ENCODE results near the gene FDXR. TPM values are rescaled to one million over a fixed set of nuclear protein-coding genes. Genes with fewer than 3 reads are reported as not detected.

Gene FDXR
- polyA plus RNA-seq, 1 donor from 2014 or later: 14.4 TPM

DNA sequence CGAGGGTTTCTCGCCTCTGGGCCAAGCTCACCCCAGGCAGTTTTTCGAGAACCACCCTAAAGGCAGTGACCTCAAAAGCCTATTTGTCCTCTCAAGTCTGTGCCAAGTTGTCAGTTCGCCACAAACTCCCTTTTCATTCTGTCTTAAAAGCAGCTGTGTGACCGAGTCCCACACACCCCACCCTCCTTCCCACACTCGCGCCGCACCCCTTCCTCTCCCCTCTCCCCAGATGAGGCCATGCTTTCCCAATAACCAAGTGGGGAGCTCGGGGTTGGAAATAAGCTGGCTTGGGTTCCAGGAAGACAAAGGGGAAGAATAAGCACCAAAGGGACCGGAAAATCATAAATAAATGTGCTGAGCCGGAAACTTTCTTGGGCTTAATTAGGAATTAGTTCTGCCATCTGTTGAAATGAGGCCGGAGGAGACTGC, 49.8 kb downstream of the FDXR start:
- Histone ChIP-seq H3K4me2 (ENCODE audit: low read length) (no peak overlapping the region), H2AFZ (ENCODE audit: low read depth, low read length) (no peak overlapping the region), H3F3A (ENCODE audit: insufficient read depth, low read length, poor library complexity, severe bottlenecking) (no peaks in the 10 kb centered on the region), H3K9ac (ENCODE audit: low read length) (no peak overlapping the region), H3K9me3 (ENCODE audit: low read length) (no peaks in the 10 kb centered on the region), H3K27ac (ENCODE audit: low read length) (no peak overlapping the region), H3K36me3 (ENCODE audit: insufficient read depth, low read length) (no peaks in the 10 kb centered on the region), H4K20me1 (ENCODE audit: insufficient read depth) (no peaks in the 10 kb centered on the region), H3K9me2 (ENCODE audit: insufficient read depth, low read length) (no peaks in the 10 kb centered on the region), H3K4me3 (ENCODE audit: low read length) (no peak overlapping the region), H3K27me3 (ENCODE audit: insufficient read depth, low read depth, low read length) (no peaks in the 10 kb centered on the region), H3K79me2 (replicated peaks; ENCODE audit: insufficient read depth, low read length) (no peaks in the 10 kb centered on the region)
- no peak for TF ChIP-seq EZH2 (IDR thresholded peaks at IDR 0.05; ENCODE audit: borderline replicate concordance, insufficient read depth, low read length, poor library complexity, severe bottlenecking)
- TF ChIP-seq TAF1 (IDR thresholded peaks at IDR 0.05; ENCODE audit: low read depth): no peak
- TF ChIP-seq MXI1 (conservative IDR thresholded peaks at IDR 0.05; ENCODE audit: poor library complexity, severe bottlenecking): no peak
- TF ChIP-seq RAD21 (conservative IDR thresholded peaks at IDR 0.05): no peak
- TF ChIP-seq, protein P1, sequence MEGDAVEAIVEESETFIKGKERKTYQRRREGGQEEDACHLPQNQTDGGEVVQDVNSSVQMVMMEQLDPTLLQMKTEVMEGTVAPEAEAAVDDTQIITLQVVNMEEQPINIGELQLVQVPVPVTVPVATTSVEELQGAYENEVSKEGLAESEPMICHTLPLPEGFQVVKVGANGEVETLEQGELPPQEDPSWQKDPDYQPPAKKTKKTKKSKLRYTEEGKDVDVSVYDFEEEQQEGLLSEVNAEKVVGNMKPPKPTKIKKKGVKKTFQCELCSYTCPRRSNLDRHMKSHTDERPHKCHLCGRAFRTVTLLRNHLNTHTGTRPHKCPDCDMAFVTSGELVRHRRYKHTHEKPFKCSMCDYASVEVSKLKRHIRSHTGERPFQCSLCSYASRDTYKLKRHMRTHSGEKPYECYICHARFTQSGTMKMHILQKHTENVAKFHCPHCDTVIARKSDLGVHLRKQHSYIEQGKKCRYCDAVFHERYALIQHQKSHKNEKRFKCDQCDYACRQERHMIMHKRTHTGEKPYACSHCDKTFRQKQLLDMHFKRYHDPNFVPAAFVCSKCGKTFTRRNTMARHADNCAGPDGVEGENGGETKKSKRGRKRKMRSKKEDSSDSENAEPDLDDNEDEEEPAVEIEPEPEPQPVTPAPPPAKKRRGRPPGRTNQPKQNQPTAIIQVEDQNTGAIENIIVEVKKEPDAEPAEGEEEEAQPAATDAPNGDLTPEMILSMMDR (IDR thresholded peaks at IDR 0.05; ENCODE audit: poor library complexity, severe bottlenecking): no peak
- TF ChIP-seq, protein P2, sequence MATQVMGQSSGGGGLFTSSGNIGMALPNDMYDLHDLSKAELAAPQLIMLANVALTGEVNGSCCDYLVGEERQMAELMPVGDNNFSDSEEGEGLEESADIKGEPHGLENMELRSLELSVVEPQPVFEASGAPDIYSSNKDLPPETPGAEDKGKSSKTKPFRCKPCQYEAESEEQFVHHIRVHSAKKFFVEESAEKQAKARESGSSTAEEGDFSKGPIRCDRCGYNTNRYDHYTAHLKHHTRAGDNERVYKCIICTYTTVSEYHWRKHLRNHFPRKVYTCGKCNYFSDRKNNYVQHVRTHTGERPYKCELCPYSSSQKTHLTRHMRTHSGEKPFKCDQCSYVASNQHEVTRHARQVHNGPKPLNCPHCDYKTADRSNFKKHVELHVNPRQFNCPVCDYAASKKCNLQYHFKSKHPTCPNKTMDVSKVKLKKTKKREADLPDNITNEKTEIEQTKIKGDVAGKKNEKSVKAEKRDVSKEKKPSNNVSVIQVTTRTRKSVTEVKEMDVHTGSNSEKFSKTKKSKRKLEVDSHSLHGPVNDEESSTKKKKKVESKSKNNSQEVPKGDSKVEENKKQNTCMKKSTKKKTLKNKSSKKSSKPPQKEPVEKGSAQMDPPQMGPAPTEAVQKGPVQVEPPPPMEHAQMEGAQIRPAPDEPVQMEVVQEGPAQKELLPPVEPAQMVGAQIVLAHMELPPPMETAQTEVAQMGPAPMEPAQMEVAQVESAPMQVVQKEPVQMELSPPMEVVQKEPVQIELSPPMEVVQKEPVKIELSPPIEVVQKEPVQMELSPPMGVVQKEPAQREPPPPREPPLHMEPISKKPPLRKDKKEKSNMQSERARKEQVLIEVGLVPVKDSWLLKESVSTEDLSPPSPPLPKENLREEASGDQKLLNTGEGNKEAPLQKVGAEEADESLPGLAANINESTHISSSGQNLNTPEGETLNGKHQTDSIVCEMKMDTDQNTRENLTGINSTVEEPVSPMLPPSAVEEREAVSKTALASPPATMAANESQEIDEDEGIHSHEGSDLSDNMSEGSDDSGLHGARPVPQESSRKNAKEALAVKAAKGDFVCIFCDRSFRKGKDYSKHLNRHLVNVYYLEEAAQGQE (IDR thresholded peaks at IDR 0.05; ENCODE audit: borderline replicate concordance): no peak
- TF ChIP-seq EP300 (conservative IDR thresholded peaks at IDR 0.05; ENCODE audit: poor library complexity, severe bottlenecking): no peak
- TF ChIP-seq SMC3 (conservative IDR thresholded peaks at IDR 0.05; ENCODE audit: poor library complexity): no peak

DNA sequence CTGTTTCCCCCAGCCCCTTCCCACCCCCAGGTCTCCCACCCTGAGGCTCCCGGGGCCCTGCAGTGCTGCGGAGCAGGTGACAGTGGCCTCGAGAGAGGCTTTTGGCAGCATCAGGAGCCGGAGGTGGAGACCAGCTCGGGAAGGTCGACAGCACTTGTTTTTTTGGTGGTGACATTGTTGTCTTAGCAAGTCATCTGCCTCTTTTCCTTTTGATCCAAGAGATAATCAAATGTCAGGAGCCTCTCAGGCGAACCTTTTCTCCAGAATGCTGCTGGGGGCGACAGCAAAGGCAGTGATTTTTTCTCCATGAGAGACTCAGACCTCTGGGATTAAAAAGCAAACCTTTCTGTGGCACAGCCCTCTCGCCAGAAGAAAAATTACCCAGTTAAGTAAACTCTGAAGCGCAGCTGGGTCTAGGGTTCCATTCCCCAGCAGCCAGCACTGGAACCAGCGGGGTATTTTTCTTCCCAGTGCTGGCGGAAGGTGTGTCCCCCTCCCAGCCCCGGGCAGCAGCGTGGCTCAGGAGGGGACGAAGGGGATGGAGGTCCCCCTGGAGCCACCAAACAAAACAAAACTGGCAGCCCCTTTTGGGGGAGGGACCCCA, 50.4 kb downstream of the FDXR start:
- no peaks in the 10 kb centered on the region for H3K36me3 ChIP-seq (ENCODE audit: insufficient read depth, low read length)
- no peak overlapping the region for H2AFZ ChIP-seq (ENCODE audit: low read depth, low read length)
- H3K4me3 ChIP-seq (ENCODE audit: low read length): no peak overlapping the region
- no peak overlapping the region for H3K4me2 ChIP-seq (ENCODE audit: low read length)
- no peak overlapping the region for H3K9ac ChIP-seq (ENCODE audit: low read length)
- no peak overlapping the region for H3K27ac ChIP-seq (ENCODE audit: low read length)
- H3F3A ChIP-seq (ENCODE audit: insufficient read depth, low read length, poor library complexity, severe bottlenecking): no peaks in the 10 kb centered on the region
- H4K20me1 ChIP-seq (ENCODE audit: insufficient read depth): no peaks in the 10 kb centered on the region
- no peaks in the 10 kb centered on the region for H3K9me3 ChIP-seq (ENCODE audit: low read length)
- TF ChIP-seq TAF1 (IDR thresholded peaks at IDR 0.05; ENCODE audit: low read depth) (no peak), RAD21 (conservative IDR thresholded peaks at IDR 0.05) (no peak)
- no peaks in the 10 kb centered on the region for H3K9me2 ChIP-seq (ENCODE audit: insufficient read depth, low read length)
- H3K79me2 ChIP-seq (replicated peaks; ENCODE audit: insufficient read depth, low read length): no peaks in the 10 kb centered on the region
- no peaks in the 10 kb centered on the region for H3K27me3 ChIP-seq (ENCODE audit: insufficient read depth, low read depth, low read length)

Measured in neural cell (in vitro differentiated cells).